ENCODE results near the gene PLPP3.

The PLPP3 gene

GRCh38 chr1:56548571-56548970 is 30.8 kb downstream of the PLPP3 start:
- no peaks in the 10 kb centered on the region for H3K9me3 ChIP-seq (ENCODE audit: control extremely low read depth in 1 of 5, control insufficient read depth in 4 of 5, insufficient read depth in 2 of 5, low read depth in 1 of 5, low read length in 4 of 5)
- CTCF ChIA-PET: no interaction called here
- H3K4me1 ChIP-seq (ENCODE audit: control extremely low read depth in 1 of 4, control insufficient read depth in 4 of 4, insufficient read depth in 4 of 4, low read length in 3 of 4): no peaks in the 10 kb centered on the region
- H3K4me3 ChIP-seq (ENCODE audit: control insufficient read depth in 1 of 7, extremely low read depth in 1 of 7, insufficient read depth in 4 of 7, low read depth in 2 of 7, low read length in 6 of 7): no peak overlapping the region
- H3K36me3 ChIP-seq (ENCODE audit: control insufficient read depth in 4 of 4, insufficient read depth in 4 of 4, low read length in 3 of 4): no peaks in the 10 kb centered on the region
- no peaks in the 10 kb centered on the region for H3K27me3 ChIP-seq (replicated peaks in 2 of 5; ENCODE audit: control insufficient read depth in 4 of 5, insufficient read depth in 5 of 5, low read length in 4 of 5)
- no peak for DNase-seq
- POLR2A ChIA-PET: no interaction called here
- H3K27ac ChIP-seq (ENCODE audit: insufficient read depth in 1 of 2, low read depth in 1 of 2, low read length in 2 of 2, poor library complexity in 1 of 2, severe bottlenecking in 2 of 2): no peak overlapping the region

DNA sequence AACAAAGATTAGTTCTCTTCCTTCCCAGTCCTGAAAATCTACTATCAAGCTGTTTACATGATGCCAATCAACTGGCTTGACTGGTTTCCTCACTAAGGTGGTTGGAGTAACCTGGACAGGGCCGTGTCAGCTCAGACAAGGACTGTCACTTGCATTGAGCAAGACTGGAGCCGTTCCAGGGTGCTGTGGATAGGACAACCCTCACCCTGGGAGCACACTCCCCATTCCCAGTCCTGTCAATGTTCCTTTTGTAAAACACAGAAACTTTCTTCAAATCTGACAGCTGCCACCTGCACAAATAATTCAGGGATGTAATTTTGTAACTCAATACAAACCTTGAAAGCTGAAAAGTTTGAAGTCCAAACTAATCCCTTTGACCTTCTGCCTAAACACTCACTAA is 31.4 kb downstream of the PLPP3 start:
- Histone ChIP-seq H3K36me3 (ENCODE audit: control insufficient read depth in 4 of 4, insufficient read depth in 4 of 4, low read length in 3 of 4) (no peaks in the 10 kb centered on the region), H3K4me3 (ENCODE audit: control insufficient read depth in 1 of 7, extremely low read depth in 1 of 7, insufficient read depth in 4 of 7, low read depth in 2 of 7, low read length in 6 of 7) (no peak overlapping the region), H3K27me3 (replicated peaks in 2 of 5; ENCODE audit: control insufficient read depth in 4 of 5, insufficient read depth in 5 of 5, low read length in 4 of 5) (no peaks in the 10 kb centered on the region), H3K4me1 (ENCODE audit: control extremely low read depth in 1 of 4, control insufficient read depth in 4 of 4, insufficient read depth in 4 of 4, low read length in 3 of 4) (no peaks in the 10 kb centered on the region), H3K27ac (ENCODE audit: insufficient read depth in 1 of 2, low read depth in 1 of 2, low read length in 2 of 2, poor library complexity in 1 of 2, severe bottlenecking in 2 of 2) (no peak overlapping the region), H3K9me3 (ENCODE audit: control extremely low read depth in 1 of 5, control insufficient read depth in 4 of 5, insufficient read depth in 2 of 5, low read depth in 1 of 5, low read length in 4 of 5) (no peaks in the 10 kb centered on the region)
- POLR2A ChIA-PET: no interaction called here
- DNase-seq: no peak
- CTCF ChIA-PET: no interaction called here
- WGBS (ENCODE audit: insufficient coverage): 100% methylated on average over 1 of the region's 2 CpGs

DNA sequence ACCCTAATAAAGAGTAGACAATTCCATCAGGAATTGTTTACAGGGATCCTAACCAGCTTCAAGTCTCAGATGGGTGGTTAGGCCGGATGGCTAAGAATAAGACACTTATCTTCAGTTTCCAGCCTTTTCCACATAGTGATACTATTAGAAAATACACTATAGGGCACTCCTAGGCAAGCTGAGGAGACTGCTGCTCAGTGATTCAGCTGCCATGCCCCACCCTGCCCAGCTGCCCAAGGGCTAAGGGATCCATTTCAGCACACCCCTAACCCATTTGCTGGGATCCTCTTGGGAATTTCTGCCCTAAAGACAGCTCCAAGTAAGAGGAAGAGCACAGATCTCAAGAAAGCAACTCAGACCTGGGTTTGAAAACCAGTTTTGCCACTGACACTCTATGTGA is 31.9 kb downstream of the PLPP3 start:
- WGBS (ENCODE audit: insufficient coverage): no CpG with 5 or more reads among the region's 1 CpG
- Histone ChIP-seq H3K27me3 (replicated peaks in 2 of 5; ENCODE audit: control insufficient read depth in 4 of 5, insufficient read depth in 5 of 5, low read length in 4 of 5) (no peaks in the 10 kb centered on the region), H3K4me3 (ENCODE audit: control insufficient read depth in 1 of 7, extremely low read depth in 1 of 7, insufficient read depth in 4 of 7, low read depth in 2 of 7, low read length in 6 of 7) (no peak overlapping the region), H3K9me3 (ENCODE audit: control extremely low read depth in 1 of 5, control insufficient read depth in 4 of 5, insufficient read depth in 2 of 5, low read depth in 1 of 5, low read length in 4 of 5) (no peaks in the 10 kb centered on the region), H3K27ac (ENCODE audit: insufficient read depth in 1 of 2, low read depth in 1 of 2, low read length in 2 of 2, poor library complexity in 1 of 2, severe bottlenecking in 2 of 2) (no peak overlapping the region), H3K36me3 (ENCODE audit: control insufficient read depth in 4 of 4, insufficient read depth in 4 of 4, low read length in 3 of 4) (no peaks in the 10 kb centered on the region), H3K4me1 (ENCODE audit: control extremely low read depth in 1 of 4, control insufficient read depth in 4 of 4, insufficient read depth in 4 of 4, low read length in 3 of 4) (no peaks in the 10 kb centered on the region)
- ChIA-PET POLR2A (no interaction called here), CTCF (interaction anchor here (1.8 kb wide), 1 partner anchor 17 kb away, joined by 5 read pairs; no protein-coding TSS in a partner anchor)
- DNase-seq: no peak

DNA sequence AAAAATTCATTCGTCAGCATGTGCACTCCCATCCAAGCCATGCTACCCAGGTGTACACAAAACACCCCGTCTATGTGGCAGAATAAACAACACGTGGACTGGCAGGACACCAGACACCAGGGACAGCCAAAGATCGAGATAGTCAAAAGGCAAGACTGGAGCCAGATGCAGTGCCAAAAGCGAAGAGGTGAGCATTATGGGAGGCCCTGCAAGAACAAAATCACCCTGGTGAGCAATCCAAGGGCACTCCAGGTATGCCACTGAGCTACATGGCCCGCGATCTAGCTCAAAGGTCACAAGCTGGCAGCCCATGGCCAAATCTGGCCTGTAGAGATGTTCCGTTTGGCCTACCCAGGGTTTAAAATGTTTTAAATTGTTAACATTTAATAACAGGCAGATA is 33.7 kb downstream of the PLPP3 start:
- H3K4me3 ChIP-seq (ENCODE audit: control insufficient read depth in 1 of 7, extremely low read depth in 1 of 7, insufficient read depth in 4 of 7, low read depth in 2 of 7, low read length in 6 of 7): no peak overlapping the region
- H3K9me3 ChIP-seq (ENCODE audit: control extremely low read depth in 1 of 5, control insufficient read depth in 4 of 5, insufficient read depth in 2 of 5, low read depth in 1 of 5, low read length in 4 of 5): no peaks in the 10 kb centered on the region
- no peaks in the 10 kb centered on the region for H3K27me3 ChIP-seq (replicated peaks in 2 of 5; ENCODE audit: control insufficient read depth in 4 of 5, insufficient read depth in 5 of 5, low read length in 4 of 5)
- CTCF ChIA-PET: interaction anchor here (1.8 kb wide), 1 partner anchor 19 kb away, joined by 5 read pairs; no protein-coding TSS in a partner anchor
- DNase-seq: no peak
- no peak overlapping the region for H3K27ac ChIP-seq (ENCODE audit: insufficient read depth in 1 of 2, low read depth in 1 of 2, low read length in 2 of 2, poor library complexity in 1 of 2, severe bottlenecking in 2 of 2)
- POLR2A ChIA-PET: no interaction called here
- over 99% methylated on average over 6 of the region's 8 CpGs for WGBS (ENCODE audit: insufficient coverage)
- no peaks in the 10 kb centered on the region for H3K36me3 ChIP-seq (ENCODE audit: control insufficient read depth in 4 of 4, insufficient read depth in 4 of 4, low read length in 3 of 4)
- peaks cover 0 to under 1% (median 0%) of the 10 kb centered on the region in 4 experiments for H3K4me1 ChIP-seq (ENCODE audit: control extremely low read depth in 1 of 4, control insufficient read depth in 4 of 4, insufficient read depth in 4 of 4, low read length in 3 of 4)

DNA sequence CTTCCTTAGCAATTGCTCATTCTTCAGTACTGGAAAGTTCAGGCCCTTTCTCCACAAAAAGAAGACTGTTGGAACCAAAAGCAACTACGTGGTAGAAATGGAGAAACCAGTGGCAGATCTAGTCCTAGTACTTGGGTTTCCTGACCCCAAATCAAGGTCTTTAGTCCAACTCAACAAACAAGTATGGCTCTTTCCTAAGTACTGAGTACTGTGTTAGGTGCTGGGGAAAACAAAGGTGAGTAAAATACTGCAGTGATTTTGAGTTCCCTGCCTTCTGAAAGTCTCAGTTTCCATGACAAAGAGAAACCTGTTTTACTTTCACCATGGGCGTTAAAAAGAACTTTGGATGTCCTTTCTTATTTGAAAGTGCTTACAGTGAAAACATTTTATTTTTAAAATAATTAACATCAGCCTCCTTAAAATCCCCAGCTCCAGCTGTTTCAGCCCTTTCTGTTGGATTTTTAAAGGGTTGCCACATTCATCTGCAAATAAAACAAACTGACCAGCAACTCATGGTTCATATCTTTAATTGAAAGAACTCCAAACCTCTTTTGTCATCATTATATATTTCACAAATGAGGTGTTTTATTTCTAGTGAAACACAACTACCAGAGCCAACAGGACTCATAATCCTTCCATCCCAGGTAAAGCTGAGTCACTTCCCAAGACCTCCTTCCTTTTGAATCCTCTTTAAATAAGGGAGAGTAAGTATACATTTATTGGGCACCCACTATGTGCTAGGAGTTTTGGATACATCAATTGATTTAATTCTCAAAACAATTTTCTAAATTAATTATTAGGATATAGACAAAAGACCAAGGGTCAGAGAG is 35.4 kb downstream of the PLPP3 start:
- no peak overlapping the region for H3K27ac ChIP-seq (ENCODE audit: insufficient read depth in 1 of 2, low read depth in 1 of 2, low read length in 2 of 2, poor library complexity in 1 of 2, severe bottlenecking in 2 of 2)

GRCh38 chr1:56542651-56543050 is 36.7 kb downstream of the PLPP3 start:
- Histone ChIP-seq H3K27ac (ENCODE audit: insufficient read depth in 1 of 2, low read depth in 1 of 2, low read length in 2 of 2, poor library complexity in 1 of 2, severe bottlenecking in 2 of 2) (no peak overlapping the region), H3K9me3 (ENCODE audit: control extremely low read depth in 1 of 5, control insufficient read depth in 4 of 5, insufficient read depth in 2 of 5, low read depth in 1 of 5, low read length in 4 of 5) (no peaks in the 10 kb centered on the region), H3K4me1 (ENCODE audit: control extremely low read depth in 1 of 4, control insufficient read depth in 4 of 4, insufficient read depth in 4 of 4, low read length in 3 of 4) (peaks cover 0 to 5% (median 0%) of the 10 kb centered on the region in 4 experiments), H3K4me3 (ENCODE audit: control insufficient read depth in 1 of 7, extremely low read depth in 1 of 7, insufficient read depth in 4 of 7, low read depth in 2 of 7, low read length in 6 of 7) (no peak overlapping the region), H3K27me3 (replicated peaks in 2 of 5; ENCODE audit: control insufficient read depth in 4 of 5, insufficient read depth in 5 of 5, low read length in 4 of 5) (no peaks in the 10 kb centered on the region), H3K36me3 (ENCODE audit: control insufficient read depth in 4 of 4, insufficient read depth in 4 of 4, low read length in 3 of 4) (no peaks in the 10 kb centered on the region)
- POLR2A ChIA-PET: no interaction called here
- CTCF ChIA-PET: interaction anchor here (0.7 kb wide), 1 partner anchor 58 kb away, joined by 3 read pairs; no protein-coding TSS in a partner anchor
- WGBS (ENCODE audit: insufficient coverage): 97% methylated on average over 4 of the region's 5 CpGs
- no peak for DNase-seq

More for the DNA sequence above, 35.4 kb downstream of the PLPP3 start:
- DNase-seq: no peak
- H3K4me1 ChIP-seq (ENCODE audit: control extremely low read depth in 1 of 4, control insufficient read depth in 4 of 4, insufficient read depth in 4 of 4, low read length in 3 of 4): peaks cover 0 to 5% (median 0%) of the 10 kb centered on the region in 4 experiments
- 100% methylated on average over 1 of the region's 2 CpGs for WGBS (ENCODE audit: insufficient coverage)
- ChIA-PET CTCF (no interaction called here), POLR2A (no interaction called here)
- H3K9me3 ChIP-seq (ENCODE audit: control extremely low read depth in 1 of 5, control insufficient read depth in 4 of 5, insufficient read depth in 2 of 5, low read depth in 1 of 5, low read length in 4 of 5): no peaks in the 10 kb centered on the region
- H3K36me3 ChIP-seq (ENCODE audit: control insufficient read depth in 4 of 4, insufficient read depth in 4 of 4, low read length in 3 of 4): no peaks in the 10 kb centered on the region
- no peaks in the 10 kb centered on the region for H3K27me3 ChIP-seq (replicated peaks in 2 of 5; ENCODE audit: control insufficient read depth in 4 of 5, insufficient read depth in 5 of 5, low read length in 4 of 5)
- H3K4me3 ChIP-seq (ENCODE audit: control insufficient read depth in 1 of 7, extremely low read depth in 1 of 7, insufficient read depth in 4 of 7, low read depth in 2 of 7, low read length in 6 of 7): no peak overlapping the region

GRCh38 chr1:56541408-56541807 is 38.0 kb downstream of the PLPP3 start:
- Histone ChIP-seq H3K27ac (ENCODE audit: insufficient read depth in 1 of 2, low read depth in 1 of 2, low read length in 2 of 2, poor library complexity in 1 of 2, severe bottlenecking in 2 of 2) (no peak overlapping the region), H3K4me3 (ENCODE audit: control insufficient read depth in 1 of 7, extremely low read depth in 1 of 7, insufficient read depth in 4 of 7, low read depth in 2 of 7, low read length in 6 of 7) (no peak overlapping the region), H3K27me3 (replicated peaks in 2 of 5; ENCODE audit: control insufficient read depth in 4 of 5, insufficient read depth in 5 of 5, low read length in 4 of 5) (no peaks in the 10 kb centered on the region), H3K36me3 (ENCODE audit: control insufficient read depth in 4 of 4, insufficient read depth in 4 of 4, low read length in 3 of 4) (no peaks in the 10 kb centered on the region), H3K9me3 (ENCODE audit: control extremely low read depth in 1 of 5, control insufficient read depth in 4 of 5, insufficient read depth in 2 of 5, low read depth in 1 of 5, low read length in 4 of 5) (no peaks in the 10 kb centered on the region), H3K4me1 (ENCODE audit: control extremely low read depth in 1 of 4, control insufficient read depth in 4 of 4, insufficient read depth in 4 of 4, low read length in 3 of 4) (peaks cover 0 to 5% (median 0%) of the 10 kb centered on the region in 4 experiments)
- no peak for DNase-seq
- no CpG with 5 or more reads among the region's 1 CpG for WGBS (ENCODE audit: insufficient coverage)
- POLR2A ChIA-PET: no interaction called here
- CTCF ChIA-PET: interaction anchor here (0.6 kb wide), 1 partner anchor 1418 kb away, joined by 3 read pairs; no protein-coding TSS in a partner anchor

All from common myeloid progenitor, CD34-positive (primary cell).